PC-3 (cell line): ENCODE data around the gene PDZRN3. TPM values are rescaled to one million over a fixed set of nuclear protein-coding genes. Genes with fewer than 3 reads are reported as not detected.

Experiments used
- ATAC-seq: fragments of 200-7000 bp; cut with Tn5 transposase; 2 replicates; pipeline ENCODE4 v1.9.1; 2020; ENCODE audit warnings: mild to moderate bottlenecking, moderate library complexity
- BruUV-seq: library from RNA; stranded (reverse); fragments of 400-500 nt; replicated peaks from 2 replicates; lab custom pipeline; 2021; lab: Mats Ljungman, UMichigan
- CTCF ChIA-PET: fragments of 300-600 bp; sonication (Branson Sonifier 250); formaldehyde crosslinking; loops from one replicate; lab custom pipeline; 2022; ENCODE audit warnings: antibody characterized with exemption; lab: Charles Lee
- POLR2A ChIA-PET: fragments of 300-600 bp; sonication (Branson Sonifier 250); formaldehyde crosslinking; loops from one replicate; lab custom pipeline; 2022; ENCODE audit warnings: antibody characterized with exemption; ENCODE audit not compliant: unreplicated experiment; lab: Charles Lee
- DNase-seq: peaks from one replicate; pipeline ENCODE4 v3.0.0-alpha.2; 2015
- H2AFZ ChIP-seq: fragments of 300-600 bp; sonication (generic); 2 replicates; pipeline ENCODE4 v1.6.0; 2016; ENCODE audit warnings: antibody characterized with exemption, low read length
- H3F3A ChIP-seq: fragments of 300-600 bp; sonication (generic); one replicate; pipeline ENCODE4 v1.6.0; 2017; ENCODE audit warnings: antibody characterized with exemption, low read length, control low read depth, mild to moderate bottlenecking; ENCODE audit not compliant: unreplicated experiment
- H3K27ac ChIP-seq: fragments of 300-600 bp; sonication (generic); 2 replicates; pipeline ENCODE4 v1.5.1; 2016; ENCODE audit warnings: mild to moderate bottlenecking, low read length
- H3K27me3 ChIP-seq: fragments of 300-600 bp; sonication (generic); 2 replicates; pipeline ENCODE4 v1.6.1; 2016; ENCODE audit warnings: low read length, mixed read lengths
- H3K36me3 ChIP-seq: fragments of 300-600 bp; sonication (generic); 2 replicates; pipeline ENCODE4 v1.6.1; 2016; ENCODE audit warnings: low read depth, mixed run types, low read length, mixed read lengths
- H3K4me1 ChIP-seq: fragments of 300-600 bp; sonication (generic); 2 replicates; pipeline ENCODE4 v1.5.1; 2016; ENCODE audit warnings: low read length; ENCODE audit not compliant: insufficient read depth
- H3K4me2 ChIP-seq: fragments of 300-600 bp; sonication (generic); 2 replicates; pipeline ENCODE4 v1.6.0; 2016; ENCODE audit warnings: low read length
- H3K4me3 ChIP-seq: fragments of 300-600 bp; sonication (generic); 2 replicates; pipeline ENCODE4 v1.5.1; 2016; ENCODE audit warnings: mild to moderate bottlenecking, low read length, mixed read lengths
- H3K79me2 ChIP-seq: fragments of 300-600 bp; sonication (generic); 2 replicates; pipeline ENCODE4 v1.6.1; 2017; ENCODE audit warnings: low read length, mixed read lengths
- H3K9ac ChIP-seq: fragments of 300-600 bp; sonication (generic); 2 replicates; pipeline ENCODE4 v1.6.0; 2016; ENCODE audit warnings: mild to moderate bottlenecking, low read length
- H3K9me2 ChIP-seq: fragments of 300-600 bp; sonication (generic); replicated peaks from 2 replicates; pipeline ENCODE4 v1.6.1; 2016; ENCODE audit warnings: mixed run types, low read length, mixed read lengths
- H3K9me3 ChIP-seq: fragments of 300-600 bp; sonication (generic); 2 replicates; pipeline ENCODE4 v1.6.1; 2016; ENCODE audit warnings: low read length, mixed read lengths
- H4K20me1 ChIP-seq: fragments of 300-600 bp; sonication (generic); 2 replicates; pipeline ENCODE4 v1.6.1; 2016; ENCODE audit warnings: low read length, mixed read lengths
- EZH2 ChIP-seq: fragments of 300-600 bp; sonication (generic); IDR thresholded peaks from one replicate; pipeline ENCODE4 v1.6.1; 2017; ENCODE audit warnings: antibody characterized with exemption, mild to moderate bottlenecking, low read length; ENCODE audit not compliant: unreplicated experiment
- EZH2phosphoT487 ChIP-seq: fragments of 300-600 bp; sonication (generic); IDR thresholded peaks from 2 replicates; pipeline ENCODE4 v1.6.1; 2018; ENCODE audit warnings: mild to moderate bottlenecking, antibody characterized with exemption, low read length, borderline replicate concordance
- intact Hi-C: fragments of 100-400 bp; cut with micrococcal nuclease; formaldehyde crosslinking; loops from 2 replicates; pipeline ENCODE4 v1.9.0; 2023
- total RNA-seq: library from RNA; depleted of rRNA; stranded (reverse); fragments of >200 nt; gene quantifications from 2 replicates; pipeline ENCODE4 v1.2.3, GENCODE V29; 2014
- TF ChIP-seq, protein P1 (sequence below): fragments of 300-600 bp; sonication (generic); conservative IDR thresholded peaks from 2 replicates; pipeline ENCODE4 v1.5.1; 2017; ENCODE audit warnings: antibody characterized with exemption, low read depth, mild to moderate bottlenecking, low read length

PDZRN3 gene
- total RNA-seq, 1 experiment from 2014 or later, result not detected

DNA sequence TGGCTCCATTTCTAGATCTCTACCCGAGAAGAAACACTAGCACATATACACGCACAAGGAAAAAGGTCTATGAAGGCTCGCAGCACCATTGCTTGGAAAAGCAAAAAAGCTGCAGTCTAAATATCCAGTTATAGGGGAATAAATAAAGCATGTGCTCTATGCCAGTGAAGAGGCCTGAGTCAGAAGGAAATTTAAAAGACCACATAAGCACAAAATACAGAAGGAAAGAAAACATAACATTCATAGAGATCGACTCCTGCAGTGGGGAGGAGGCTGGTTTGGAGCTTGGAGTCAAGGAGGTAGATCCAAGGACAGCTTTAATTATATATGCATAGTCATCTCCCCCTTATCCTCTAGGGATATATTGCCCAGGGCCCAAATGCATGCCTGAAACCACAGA is 114.4 kb downstream of the PDZRN3 start:
- CTCF ChIA-PET, result no interaction called here
- H3K4me3 ChIP-seq, result no peak overlapping the region
- H3K27ac ChIP-seq, result no peak overlapping the region
- POLR2A ChIA-PET, result no interaction called here
- H3K9me3 ChIP-seq, result no peaks in the 10 kb centered on the region
- H3K4me2 ChIP-seq, result no peak overlapping the region
- H2AFZ ChIP-seq, result no peak overlapping the region
- no peak overlapping the region for H3K9ac ChIP-seq
- no peaks in the 10 kb centered on the region for H3K36me3 ChIP-seq
- no peaks in the 10 kb centered on the region for H3K79me2 ChIP-seq
- H3K4me1 ChIP-seq, result no peaks in the 10 kb centered on the region
- peaks cover 30% of the 10 kb centered on the region; the same call in 1 of the 2 replicates for H3K27me3 ChIP-seq
- H3F3A ChIP-seq, result no peaks in the 10 kb centered on the region
- ATAC-seq (no peak), DNase-seq (no peak)
- TF ChIP-seq, protein P1, sequence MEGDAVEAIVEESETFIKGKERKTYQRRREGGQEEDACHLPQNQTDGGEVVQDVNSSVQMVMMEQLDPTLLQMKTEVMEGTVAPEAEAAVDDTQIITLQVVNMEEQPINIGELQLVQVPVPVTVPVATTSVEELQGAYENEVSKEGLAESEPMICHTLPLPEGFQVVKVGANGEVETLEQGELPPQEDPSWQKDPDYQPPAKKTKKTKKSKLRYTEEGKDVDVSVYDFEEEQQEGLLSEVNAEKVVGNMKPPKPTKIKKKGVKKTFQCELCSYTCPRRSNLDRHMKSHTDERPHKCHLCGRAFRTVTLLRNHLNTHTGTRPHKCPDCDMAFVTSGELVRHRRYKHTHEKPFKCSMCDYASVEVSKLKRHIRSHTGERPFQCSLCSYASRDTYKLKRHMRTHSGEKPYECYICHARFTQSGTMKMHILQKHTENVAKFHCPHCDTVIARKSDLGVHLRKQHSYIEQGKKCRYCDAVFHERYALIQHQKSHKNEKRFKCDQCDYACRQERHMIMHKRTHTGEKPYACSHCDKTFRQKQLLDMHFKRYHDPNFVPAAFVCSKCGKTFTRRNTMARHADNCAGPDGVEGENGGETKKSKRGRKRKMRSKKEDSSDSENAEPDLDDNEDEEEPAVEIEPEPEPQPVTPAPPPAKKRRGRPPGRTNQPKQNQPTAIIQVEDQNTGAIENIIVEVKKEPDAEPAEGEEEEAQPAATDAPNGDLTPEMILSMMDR, result no peak
- TF ChIP-seq EZH2phosphoT487 (no peak), EZH2 (no peak)
- BruUV-seq, result no TSS peak
- intact Hi-C loops, result no loop called here
- no peaks in the 10 kb centered on the region for H4K20me1 ChIP-seq
- H3K9me2 ChIP-seq, result no peaks in the 10 kb centered on the region

DNA sequence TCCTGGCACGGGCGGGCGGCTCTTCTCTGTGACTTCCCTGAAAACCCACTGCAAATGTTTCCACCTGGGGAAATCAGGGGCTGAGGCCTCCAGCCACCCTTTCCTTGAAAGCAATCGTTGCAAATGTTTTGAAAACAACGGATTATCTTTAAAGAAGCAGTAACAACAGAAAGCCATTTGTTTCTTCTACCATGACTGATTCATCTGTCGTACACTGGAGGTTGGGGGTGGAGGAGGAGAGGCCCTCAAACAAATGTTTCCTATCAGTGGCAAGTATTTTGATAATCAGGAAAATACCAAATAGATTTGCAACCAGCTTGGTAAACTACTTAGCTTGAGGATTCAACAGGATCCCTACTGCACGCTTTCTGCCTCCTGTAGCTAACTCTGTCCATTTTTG is 114.9 kb downstream of the PDZRN3 start:
- Histone ChIP-seq H3K79me2 (no peaks in the 10 kb centered on the region), H3K4me1 (no peaks in the 10 kb centered on the region)

DNA sequence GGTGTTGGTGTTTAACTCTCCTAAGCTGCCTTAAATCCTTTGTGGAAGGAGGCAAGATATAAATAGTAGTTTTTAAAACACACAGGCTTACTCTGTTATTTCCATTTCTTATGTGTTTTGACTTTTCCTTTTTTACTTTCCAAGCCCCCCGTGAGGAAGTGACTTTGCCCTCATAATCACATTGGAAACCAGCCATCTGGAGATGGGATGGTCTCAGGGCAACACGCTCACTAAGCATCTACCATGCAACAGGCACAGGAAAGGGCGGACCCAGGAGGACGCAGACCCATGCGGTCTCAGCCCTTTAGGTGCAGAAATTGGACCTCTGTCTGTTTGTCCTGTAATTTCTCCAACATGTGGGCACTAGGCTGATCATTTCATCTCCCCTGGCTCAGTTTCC is 115.7 kb downstream of the PDZRN3 start:
- Histone ChIP-seq H2AFZ (no peak overlapping the region), H3K9me3 (no peaks in the 10 kb centered on the region), H3K79me2 (no peaks in the 10 kb centered on the region), H3K4me1 (no peaks in the 10 kb centered on the region), H3K4me2 (no peak overlapping the region), H3K27me3 (peaks cover 32% of the 10 kb centered on the region; the same call in 1 of the 2 replicates), H3F3A (no peaks in the 10 kb centered on the region), H3K9me2 (no peaks in the 10 kb centered on the region), H3K36me3 (no peaks in the 10 kb centered on the region), H3K4me3 (no peak overlapping the region), H3K9ac (no peak overlapping the region), H4K20me1 (no peaks in the 10 kb centered on the region), H3K27ac (no peak overlapping the region)
- no peak for DNase-seq
- BruUV-seq, result no TSS peak
- POLR2A ChIA-PET, result no interaction called here
- CTCF ChIA-PET, result no interaction called here
- intact Hi-C loops, result no loop called here
- ATAC-seq, result no peak
- no peak for TF ChIP-seq EZH2phosphoT487
- TF ChIP-seq EZH2, result no peak
- TF ChIP-seq, protein P1, result no peak

More for the DNA sequence above, 114.9 kb downstream of the PDZRN3 start:
- H3F3A ChIP-seq, result no peaks in the 10 kb centered on the region
- no peaks in the 10 kb centered on the region for H4K20me1 ChIP-seq
- no peaks in the 10 kb centered on the region for H3K9me3 ChIP-seq
- H3K9ac ChIP-seq, result no peak overlapping the region
- POLR2A ChIA-PET, result no interaction called here
- H3K4me2 ChIP-seq, result no peak overlapping the region
- CTCF ChIA-PET, result no interaction called here
- no peak overlapping the region for H3K27ac ChIP-seq
- no peak overlapping the region for H2AFZ ChIP-seq
- no peak for ATAC-seq
- intact Hi-C loops, result no loop called here
- BruUV-seq, result no TSS peak
- H3K36me3 ChIP-seq, result no peaks in the 10 kb centered on the region
- H3K4me3 ChIP-seq, result no peak overlapping the region
- H3K27me3 ChIP-seq, result peaks cover 30% of the 10 kb centered on the region; the same call in 1 of the 2 replicates
- no peak for DNase-seq
- TF ChIP-seq, protein P1, result no peak
- no peaks in the 10 kb centered on the region for H3K9me2 ChIP-seq
